Stimulated activated CD4-positive, alpha-beta T cell treated with anti-CD3 and anti-CD28 coated beads, Interleukin-2, amount 100 ng/mL, for 48 hours (primary cell): Measurements from ENCODE around the gene RPS21.
"Not testable (repeated sequence)": the region's sequence is repeated elsewhere in the genome, so short reads cannot be mapped to it uniquely, and the experiment has no call there.

Source experiments
- DNase-seq, 2 donors: peaks; one replicate each; pipeline ENCODE4 v3.0.0-alpha.2; 2020

RPS21 gene

DNA sequence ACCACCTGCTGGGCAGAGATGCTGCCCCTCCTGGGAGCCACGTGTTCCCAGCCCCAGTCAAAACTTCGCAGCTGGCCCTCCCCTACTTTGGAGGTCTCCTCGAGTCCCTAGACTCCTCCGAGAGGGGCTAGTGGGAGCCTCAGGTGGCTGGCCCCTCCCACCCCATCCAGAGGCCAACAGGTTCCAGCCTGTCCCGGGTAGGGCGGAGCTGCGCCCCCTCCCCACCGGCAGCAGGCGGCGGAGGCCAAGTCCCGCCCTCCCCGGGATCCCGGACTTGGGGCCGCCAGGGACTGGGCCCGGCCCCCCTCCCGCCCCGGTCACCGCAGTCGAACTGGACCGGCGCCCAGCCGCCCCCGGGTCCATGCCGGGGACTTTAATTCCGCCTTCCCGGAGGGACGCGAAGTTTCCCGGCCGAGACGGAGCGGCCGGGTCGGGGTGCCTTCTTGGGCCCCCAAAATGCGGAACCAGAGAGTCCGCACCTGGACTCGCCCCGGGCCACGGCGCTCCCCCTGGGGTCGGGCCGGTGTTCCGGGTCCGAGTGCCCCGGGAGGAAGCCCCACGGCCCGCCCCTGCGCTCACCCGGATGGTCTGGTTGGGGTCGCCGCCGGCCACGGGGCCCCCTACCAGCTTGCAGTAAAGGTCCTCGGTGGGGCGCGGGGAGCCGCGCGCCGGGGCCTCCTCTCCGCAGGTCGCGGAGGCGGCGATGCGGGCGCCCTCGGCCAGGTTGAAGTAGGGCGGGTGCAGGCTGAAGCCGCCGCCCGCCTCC is 20.4 kb upstream of the RPS21 start:
- no peak for DNase-seq

DNA sequence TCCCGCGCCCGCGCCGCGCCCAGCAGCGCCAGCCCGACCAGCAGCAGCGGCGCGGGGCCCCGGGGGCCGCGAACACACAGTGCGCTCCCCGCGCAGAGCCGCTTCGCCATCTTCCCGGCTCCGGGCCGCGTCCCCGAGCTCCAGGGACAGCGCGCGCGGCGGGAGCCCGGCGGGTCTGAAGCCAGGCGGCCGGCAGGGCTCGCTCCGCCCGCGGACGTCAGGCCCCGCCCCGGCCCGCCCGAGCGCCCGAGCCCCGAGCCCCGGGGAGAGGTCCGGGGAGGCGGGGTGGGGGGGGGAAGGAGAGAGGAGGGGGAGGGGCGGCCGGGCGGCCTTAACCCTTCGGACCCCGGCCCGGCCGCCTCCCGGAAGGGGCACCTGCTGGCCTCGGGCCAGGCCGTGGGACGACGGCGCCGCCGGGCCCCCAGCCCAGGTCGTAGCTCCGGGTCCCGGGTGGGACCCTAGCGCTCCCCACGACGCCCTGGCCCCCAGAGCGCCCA is 19.7 kb upstream of the RPS21 start, which contains the start of gene LAMA5:
LAMA5 (minus strand) TSS at position 177 of the 497 bp plus-strand sequence; CDS start at position 110, 67 bp downstream.
- DNase-seq, result no peak

DNA sequence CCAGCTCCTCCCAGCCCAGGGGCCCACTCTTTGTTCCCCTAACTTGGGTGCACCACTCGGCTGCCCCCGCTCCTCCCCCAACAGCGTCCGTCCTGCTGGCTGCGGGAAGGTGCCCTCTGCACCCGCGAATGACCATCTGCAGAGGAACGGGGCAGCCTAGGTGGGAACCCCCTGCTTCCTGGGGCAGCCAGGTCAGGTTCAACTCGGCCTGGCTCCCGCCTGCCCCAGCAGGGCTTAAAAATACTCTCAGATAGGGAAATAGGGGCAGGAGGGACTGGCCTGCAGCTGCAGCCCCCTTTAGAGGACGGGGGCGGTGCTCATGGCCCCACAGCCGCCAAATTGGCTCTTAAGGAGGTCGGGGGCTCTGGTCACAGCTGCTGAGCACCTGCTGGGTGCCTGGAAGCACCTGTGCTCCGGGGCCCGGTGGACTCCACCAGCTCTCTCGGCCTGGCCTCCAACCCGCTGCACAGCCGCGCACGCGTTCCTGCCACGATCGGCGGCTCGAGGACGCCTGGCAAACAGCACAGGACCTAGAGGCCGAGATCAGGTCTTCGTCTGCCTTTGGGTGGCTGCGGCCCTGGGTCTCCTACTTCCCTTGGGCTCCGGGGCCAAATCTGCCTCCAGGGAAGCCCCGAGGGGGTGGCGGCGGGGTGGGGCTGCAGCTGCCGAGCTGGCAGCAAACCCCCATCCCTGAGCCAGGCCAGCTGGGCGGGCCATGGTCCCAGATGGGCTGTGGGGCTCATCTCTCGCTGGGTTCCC is 19.1 kb upstream of the RPS21 start:
- DNase-seq, result no peak

DNA sequence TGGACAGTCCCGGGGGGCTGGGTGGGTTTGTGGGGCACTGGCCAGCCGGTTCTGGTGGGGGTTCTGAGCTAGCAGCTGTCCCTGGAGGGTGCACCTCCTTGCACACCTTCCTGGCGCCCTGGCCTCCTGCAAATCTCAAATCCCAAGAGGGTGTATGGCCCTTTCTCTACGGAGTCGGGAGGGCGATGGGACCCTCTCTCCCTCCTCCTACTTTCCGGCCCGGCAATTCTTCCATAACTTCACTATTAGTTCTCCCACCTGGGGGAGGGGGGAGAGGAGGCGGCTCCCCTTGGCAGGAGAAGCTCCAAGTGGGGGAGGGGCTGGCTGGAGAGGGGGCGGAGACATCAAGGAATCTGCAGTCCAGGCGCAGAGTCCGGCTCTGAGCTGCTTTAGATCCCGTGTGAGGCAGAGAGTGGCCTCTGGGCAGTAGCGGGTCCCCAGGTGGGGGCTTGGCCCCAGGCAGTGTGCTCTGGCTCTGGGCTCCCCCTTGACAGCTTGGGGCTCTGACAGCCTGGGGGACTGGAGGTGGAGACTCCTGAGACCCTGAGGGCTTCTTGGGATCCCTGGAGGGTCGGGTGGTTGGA is 18.4 kb upstream of the RPS21 start:
- DNase-seq, result no peak

DNA sequence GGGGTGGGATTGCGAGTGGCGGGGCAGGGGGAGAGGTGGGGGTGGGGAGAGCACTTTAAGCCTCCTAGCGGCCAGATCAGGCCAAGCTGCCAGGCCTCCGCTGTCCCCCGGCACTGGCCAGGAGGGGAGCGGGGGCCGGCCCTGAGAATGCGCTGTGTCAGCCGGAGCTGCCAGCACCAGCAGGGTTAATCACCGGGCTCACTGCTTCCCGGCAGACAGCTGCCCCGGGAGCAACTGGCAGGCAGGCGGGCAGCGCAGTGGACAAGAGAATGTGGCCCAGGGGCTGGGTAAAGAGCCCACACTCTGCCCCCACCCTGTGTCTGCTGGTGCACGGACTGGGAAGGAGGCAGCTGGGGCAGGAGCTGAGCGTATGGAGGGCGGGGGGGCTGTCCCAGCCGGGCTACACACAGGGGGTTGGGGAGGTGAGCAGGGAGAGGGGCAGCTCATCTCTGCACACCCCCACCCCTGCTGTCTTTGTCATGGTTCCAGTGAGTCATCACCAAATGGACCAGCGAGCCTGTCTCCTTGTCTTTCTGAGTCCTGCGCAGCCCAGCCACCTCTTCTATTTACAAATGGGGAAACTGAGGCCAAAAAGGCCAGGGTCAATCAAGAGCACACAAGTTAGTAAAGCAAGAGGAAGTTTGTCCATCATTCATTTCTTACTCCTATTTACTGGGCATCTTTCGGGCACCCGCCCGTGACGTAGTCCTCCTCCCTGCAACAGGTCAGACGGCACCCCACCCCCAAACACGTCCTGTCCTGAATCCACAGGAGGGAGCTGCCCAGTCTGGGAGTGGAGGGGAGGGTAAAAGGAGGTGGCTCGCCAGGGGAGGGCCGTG is 17.7 kb upstream of the RPS21 start:
- no peak for DNase-seq

DNA sequence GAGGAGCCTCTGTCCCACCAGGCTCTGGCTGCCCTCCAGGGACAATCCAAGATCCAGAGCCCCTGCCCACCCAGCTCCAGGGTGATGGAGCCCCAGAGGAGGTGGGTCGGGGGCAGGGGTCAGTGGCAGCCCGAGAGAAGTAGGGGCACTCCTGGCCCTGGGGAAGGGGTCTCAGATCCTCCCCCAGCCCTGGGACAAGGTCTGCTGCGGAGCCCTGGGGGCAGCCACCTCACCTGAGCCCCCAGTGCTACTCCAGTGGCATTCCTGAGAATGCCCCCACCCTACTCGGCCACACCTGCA is 17.1 kb upstream of the RPS21 start:
- DNase-seq, result no peak

DNA sequence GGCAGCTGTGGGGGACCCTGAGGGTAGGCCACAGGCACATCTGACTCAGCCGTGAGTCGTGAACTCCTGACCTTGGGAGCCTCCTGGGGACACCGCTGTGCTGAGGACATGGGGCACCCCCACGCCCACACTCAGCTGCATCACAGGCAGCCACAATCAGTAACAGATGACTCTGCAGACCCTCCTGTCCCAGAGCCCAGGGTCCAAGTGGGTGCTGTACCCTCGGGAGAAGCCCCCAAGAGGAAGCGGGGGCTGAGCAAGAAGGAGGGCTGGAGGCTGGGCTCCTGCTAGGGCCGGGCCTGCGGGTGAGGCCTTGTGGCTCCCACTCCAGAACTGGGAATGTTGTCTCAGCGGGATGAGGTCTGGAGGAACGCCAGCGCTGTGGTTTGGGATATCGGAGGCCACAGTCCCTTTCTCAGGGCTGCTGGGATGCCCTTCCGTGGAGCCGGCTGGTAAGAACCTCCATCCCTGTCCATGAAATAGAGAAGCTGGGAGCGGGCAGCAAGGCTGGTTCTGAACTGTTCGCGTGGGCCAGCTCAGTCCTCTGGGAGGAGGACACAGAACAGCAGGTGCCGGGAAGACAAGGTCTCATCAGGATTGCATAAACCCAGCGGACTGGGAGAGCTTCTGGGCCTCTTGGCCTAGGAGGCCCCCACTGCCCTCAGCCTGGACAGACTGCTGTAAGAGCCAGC is 16.6 kb upstream of the RPS21 start:
- DNase-seq, result no peak

DNA sequence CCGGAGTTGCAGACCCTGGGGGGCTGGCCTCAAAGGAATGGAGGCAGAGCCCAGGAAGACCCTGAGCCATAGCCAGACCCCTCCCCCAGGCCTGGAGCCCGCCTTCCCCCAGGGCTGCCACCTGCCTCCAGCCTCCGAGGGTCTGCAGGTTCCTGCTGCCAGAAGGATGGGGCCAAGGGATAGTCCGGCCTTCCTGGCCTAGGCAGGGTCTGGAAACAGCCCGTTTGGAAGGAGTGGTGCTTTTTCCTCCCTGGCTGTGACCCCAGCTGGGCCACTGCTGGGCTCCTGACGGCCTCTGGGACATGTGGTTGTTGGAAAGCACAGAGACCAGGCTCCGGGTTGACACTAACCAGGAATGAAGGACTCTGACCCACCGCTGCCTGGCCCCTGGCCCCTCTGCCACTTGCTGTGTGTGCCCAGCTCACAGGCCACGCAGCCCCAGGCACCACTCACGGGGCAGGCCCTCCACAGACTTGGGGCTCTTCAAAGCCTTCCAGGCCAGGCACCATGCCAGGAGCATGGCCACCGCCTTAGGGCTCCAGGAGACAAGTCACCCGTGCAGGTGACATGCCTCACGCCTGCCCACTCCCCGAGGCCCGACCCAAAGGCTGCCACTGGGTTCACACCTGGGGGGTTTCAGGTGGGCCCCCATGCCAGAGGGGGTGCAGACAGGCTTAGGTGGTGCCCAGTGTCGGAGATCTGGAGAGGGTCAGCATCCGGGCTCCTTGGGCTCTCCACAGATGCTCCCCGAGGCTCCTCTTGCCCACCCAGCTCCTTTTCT is 15.9 kb upstream of the RPS21 start:
- no peak for DNase-seq

DNA sequence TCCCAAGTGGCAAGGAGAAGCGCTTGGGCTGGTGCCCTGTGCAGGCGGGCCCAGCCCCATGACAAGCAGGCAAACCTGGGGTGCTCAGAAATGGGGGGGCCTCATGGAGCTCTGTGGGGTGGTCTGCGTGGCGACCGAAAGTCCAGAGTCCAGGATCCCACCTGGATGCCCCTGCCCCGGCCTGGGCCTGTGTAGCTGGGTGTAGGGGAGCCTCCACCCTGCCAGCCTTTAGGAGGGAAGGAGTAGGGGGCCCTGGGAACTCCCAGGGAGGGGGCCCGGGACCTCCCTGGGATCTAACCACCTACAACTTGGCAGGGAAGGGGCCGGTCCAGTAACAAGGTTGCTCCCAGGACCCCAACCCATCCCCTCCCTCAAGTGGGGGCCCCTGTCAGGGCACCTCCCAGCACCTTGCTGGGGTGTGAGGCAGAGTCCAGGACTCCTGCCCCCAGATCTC is 15.3 kb upstream of the RPS21 start:
- no peak for DNase-seq

DNA sequence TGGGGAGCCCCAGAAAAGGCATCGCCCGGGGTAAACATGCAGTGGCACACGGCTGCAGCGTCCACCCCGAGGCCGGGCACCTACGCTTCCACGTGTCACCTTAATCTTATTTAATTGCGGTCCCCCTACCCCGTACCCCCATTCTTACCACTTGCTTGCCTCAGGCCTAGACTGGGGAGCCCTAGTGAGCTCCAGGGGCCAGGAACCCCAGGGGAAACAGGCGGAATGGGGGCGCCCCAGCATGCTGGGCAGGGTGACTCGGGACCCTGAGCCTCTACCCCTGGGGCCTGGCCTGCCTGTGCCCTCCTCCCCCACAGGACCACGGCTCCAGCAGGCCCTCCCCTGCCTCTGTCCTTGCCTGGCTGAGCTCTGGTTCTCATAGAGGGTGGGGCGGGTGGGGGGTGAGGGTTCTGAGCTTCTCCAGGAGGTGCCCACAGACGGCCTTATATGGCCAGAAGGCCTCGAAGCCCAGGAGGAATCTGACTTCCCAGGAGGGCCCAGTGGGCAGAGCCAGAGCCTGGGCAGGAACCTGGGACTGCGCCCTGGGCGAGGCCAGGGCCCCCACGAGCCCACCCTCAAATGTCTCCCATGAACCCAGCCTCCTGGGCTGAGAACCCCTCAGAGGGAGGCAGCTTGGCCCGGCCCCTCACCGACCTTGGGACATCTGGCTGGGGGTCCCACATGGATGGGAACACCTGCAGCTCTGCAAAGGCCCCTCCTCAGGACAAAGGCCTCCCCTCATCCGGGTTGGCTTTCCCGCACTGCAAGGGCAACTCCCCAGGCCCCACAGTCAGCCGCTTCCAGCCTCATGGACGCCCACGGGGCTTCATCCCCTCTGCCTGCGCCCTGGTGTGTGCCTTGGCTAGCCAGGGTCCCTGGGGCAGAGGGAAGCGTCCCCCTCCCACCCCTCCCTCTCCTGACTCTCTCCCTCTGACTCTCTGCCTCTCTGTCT is 14.6 kb upstream of the RPS21 start:
- no peak for DNase-seq

DNA sequence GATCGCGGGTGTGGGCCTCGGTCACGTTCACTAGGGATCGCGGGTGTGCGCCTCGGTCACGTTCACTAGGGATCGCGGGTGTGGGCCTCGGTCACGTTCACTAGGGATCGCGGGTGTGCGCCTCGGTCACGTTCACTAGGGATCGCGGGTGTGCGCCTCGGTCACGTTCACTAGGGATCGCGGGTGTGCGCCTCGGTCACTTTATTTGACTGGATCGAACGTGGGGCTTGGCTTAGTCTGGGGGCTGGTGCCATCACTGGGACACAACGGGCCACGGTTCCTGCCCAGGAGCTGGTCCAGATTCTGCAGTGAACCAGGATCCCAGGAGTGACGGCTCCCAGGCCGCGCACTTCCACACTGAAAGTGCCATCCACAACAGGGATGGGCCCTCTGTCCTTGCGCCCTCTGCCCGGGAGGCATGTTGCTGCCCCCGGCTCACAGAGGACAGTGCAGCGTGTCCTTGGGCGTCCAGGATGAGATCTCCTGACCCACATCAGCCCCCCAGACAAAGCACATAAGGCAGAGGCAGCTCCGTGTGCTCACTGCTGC is 13.2 kb upstream of the RPS21 start:
- not testable (repeated sequence) for DNase-seq

DNA sequence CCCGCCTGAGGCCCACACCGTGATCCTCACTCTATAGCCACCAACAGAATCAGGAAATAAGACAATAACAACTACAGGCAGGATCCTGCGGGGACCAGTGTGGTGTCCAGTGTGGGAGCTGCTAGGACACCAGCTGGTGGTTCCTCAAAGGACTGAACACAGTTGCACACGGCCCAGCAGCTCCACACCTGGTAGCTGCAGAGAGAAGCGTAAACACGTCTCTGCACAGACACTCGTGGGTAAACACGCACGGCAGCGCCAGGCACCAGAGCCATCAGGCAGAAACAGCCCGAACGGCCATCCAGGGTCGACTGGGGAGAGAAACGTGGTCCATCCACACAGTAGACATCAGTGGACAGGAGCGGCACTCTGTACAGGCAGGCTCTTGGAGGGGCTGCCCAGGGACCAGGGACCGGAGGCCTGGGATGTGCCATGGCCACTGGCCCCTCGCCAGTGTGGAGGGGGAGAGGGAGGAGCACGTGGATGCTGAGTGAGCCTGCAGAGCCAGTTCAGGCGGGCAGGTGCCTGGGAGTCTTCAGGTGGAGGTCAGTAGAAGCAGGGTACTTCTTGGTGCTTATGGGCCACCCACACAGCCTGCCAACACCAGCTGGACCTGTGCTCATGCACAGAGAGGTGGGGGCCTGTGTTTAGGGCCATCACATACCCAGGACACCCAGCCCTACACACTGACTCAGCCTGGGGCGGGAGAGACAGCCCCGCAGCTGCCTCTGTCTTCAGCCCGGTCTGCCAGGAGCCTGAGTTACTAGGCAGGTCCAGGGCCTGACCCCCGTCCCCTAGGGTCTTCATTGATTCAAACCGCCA is 12.4 kb upstream of the RPS21 start:
- DNase-seq, result no peak

DNA sequence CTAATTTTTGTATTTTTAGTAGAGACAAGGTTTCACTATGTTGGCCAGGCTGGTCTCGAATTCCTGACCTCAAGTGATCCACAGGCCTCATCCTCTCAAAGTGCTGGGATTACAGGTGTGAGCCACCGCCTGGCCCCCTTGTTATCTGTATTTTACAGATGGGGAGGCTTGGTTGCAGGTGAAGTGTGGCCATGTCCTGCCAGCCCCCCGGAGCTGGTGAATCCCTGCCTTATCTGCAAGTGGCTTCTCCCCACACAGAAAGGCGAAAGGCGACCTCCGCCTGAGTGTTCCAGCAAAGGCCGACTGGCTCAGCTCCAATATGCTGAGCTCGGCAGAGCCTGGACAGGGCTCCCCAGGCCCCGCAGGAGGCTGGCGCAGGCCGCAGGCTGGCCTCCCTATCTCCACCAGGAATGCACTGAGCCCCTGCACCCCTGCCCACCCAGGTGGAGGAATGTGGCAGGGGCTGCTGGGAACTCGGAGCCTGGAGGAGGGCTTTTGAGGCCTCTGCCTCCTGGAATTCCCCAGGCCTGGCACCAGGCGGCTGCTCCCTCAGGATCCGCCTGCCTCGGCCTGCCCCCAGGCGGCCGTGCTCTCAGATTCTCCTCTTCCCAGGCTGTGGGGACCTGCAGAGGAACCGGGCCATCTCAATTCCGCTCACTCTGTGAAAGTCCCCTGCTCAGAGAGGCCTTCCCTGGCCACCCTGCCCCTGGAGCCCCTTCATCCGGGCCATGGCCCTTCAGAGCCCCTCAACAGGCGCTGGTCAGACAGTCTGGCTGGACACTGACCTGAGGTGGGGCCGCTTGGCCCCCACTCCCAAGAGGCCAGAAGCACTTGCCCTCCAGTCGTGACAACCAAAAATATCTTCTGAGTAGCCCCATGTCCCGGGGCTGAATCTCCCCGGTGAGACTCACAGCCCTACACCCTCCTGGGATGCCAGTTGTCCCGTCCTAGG is 10.5 kb upstream of the RPS21 start:
- no peak for DNase-seq

DNA sequence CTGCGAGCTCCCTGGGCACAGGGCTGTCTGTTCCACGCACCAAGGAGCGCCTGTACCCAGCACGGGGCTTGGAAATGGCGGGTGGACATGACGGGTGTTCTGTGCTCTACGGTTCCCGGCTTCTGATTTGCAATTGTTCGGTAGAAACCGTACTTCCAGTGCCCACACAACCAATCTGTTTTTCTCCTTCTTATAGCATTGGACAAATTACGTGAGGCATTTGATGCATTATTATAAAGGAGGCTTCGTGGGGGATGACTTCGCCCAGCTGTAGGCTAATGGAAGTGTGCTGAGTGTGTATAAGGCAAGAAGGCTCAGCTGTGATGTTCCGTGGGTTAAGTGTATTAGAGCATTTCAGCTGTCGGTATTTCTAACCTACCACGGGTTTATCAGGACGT is 9.8 kb upstream of the RPS21 start:
- no peak for DNase-seq

DNA sequence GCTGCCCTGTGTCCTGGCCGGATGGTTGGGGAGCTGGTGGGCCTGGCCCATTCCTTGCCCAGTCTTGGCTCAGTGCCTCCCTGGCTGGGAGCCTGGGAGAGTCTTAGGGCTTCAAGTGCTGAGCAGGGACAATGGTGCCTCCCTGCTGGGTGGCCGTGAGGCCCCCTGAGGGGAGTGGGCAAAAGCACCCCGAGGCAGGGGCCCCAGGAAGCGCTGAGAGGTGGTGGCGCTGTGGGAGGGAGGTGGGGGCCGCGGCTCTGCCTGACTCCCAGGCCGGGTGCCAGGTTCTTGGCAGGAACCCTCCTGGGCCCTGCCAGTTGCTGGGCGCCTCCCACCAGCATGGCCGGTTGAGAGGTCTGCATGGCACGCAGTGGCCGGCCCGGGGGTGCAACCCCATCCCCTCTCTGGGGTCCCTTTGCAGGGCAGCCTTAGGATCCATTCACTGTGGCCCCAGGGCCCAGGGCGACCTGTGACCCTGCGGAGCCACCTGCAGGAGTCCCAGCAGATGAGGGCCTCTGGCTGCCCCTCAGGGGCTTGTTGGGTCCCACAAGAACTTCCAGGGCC is 9.2 kb upstream of the RPS21 start:
- no peak for DNase-seq

DNA sequence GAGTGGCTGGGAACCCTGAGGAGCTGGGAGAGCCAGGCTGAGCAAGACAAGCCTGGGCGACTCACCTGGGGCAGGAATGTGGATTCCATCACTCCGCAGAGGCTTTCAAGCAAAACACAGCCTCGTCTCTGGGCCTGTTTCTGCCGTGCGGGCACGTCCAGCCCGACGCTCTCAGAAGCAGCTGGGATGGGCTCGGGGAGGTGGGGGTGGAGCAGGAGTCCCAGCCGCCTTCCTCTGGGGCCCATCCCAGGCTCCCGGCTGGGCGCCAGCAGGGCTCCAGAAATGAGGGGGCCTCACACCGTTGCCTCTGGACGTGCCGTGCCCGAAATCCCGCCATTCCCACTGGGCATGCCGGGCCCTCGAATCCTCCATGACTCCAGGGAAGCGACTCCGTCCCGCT is 8.7 kb upstream of the RPS21 start:
- no peak for DNase-seq

DNA sequence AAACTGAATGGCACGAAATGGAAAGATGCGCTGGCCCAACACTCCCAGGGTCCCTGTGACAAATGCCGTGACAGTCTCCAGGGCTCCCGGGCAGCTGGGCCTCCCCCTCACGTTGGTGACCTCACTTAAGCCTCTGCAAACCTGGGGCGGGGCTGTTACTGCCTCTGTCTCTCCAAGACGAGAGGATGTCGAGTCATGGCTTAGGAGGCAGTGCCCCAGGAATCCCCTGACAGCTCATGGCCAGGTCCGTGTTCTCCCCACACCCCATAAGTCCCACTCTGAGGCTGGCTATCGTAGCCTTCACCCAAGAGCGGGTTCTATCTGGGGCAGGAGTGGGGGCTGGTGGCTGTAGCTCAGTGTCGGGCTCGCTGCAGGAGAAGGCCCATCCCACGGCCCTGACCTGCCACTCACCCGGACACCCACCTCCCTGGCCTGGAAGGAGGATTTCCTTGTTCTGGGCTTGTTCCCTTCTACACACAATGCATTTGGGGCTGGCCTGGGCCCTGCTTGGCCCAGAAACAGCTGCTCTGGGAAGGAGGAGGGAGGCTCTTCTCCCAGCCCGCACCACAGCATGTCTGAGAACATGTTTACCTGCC is 5.6 kb upstream of the RPS21 start:
- DNase-seq, result no peak
